SHP77 (cell line): ENCODE data around the gene MPDU1.
"Not testable (repeated sequence)": the region's sequence is repeated elsewhere in the genome, so short reads cannot be mapped to it uniquely, and the experiment has no call there.

Experiments used
- DNase-seq, 2 experiments: peaks; one replicate each; lab custom pipeline; 2025; lab: John Stamatoyannopoulos, UW

MPDU1 gene

DNA sequence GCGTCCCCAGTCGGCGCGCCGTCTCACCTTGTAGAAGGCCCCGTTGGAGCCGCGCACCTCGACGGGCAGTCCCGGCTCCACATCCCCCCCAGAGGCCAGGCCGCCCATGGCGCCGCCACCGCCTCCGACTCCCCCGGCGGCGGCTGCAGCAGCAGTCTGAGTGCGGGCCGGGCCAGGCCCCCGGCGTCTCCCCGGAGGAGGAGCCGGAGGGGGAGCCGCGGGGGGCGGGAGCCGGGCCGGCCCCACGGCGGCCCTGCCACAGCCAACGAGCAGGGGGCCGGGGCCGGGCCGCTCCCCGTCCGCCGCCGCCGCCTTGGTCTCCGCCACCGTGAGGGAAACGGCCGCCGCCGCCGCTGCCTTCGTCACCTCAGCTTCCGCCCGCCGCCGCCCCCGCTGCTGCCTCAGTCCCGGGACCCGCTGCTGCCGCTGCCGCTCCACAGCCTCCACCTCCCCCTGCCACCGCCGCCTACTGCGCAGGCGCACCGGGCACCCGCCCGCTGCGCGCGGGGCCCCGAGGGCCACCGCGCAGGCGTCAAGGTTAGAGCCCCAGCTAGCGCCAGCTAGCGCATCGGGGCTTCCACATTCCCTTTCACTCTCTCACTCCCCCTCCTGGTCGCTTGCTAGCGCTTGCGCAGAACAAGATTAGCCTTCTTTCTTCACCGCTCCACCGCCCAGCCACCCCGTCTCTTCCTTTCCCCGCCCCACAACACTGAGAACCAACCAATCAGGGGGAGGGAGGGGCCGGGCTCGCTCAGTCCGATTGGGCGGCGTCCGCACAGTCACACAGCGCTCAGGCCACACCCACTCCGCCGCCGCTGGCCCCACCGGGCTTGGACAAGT lies 31.0 kb downstream of the MPDU1 start, which contains the start of gene FXR2:
Gene FXR2 (minus strand): TSS at position 473 of the 840 bp plus-strand sequence. CDS start 365 bp downstream, at position 108.
- peak; percentile 100 for DNase-seq

DNA sequence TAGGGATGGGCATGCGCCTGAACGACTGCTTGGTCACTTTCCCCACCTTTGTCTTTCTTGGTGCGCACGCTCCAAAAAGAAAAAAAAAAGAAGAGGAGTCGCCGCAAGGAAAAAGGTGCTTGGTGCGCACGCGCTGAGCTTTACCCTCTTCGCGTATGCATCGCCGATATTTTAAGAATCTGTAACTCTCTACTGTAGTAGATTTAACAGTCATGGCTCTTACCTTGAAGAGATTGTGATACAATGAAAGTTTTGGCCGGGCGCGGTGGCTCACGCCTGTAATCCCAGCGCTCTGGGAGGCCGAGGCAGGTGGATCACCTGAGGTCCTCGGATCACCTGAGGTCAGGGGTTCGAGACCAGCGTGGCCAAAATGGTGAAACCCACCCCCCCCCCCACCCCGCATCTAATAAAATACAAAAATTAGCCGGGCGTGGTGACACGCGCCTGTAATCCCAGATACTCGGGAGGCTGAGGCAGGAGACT lies 31.7 kb downstream of the MPDU1 start:
- DNase-seq = no peak

DNA sequence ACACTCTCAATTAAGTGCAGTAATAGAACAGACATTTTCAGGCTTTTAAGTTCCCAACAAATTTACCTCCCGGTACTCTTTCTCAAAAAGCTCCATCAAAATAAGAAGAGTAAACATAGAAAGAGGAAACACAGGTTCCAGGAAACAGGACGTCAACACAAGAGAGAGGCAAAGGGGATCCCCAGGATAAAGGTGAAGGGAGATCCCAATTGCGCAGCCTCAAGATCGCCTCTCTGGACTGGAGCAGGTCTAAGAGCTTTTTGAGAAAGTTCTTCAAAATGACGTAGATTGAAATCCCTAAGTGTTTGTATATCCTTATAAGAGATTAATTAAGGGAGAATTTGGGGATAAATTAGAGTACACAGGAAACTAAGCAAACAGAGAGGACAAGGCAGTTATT lies 35.0 kb downstream of the MPDU1 start:
- DNase-seq = no peak

GRCh38 chr17:7620835-7621234 lies 37.2 kb downstream of the MPDU1 start:
- no peak for DNase-seq

DNA sequence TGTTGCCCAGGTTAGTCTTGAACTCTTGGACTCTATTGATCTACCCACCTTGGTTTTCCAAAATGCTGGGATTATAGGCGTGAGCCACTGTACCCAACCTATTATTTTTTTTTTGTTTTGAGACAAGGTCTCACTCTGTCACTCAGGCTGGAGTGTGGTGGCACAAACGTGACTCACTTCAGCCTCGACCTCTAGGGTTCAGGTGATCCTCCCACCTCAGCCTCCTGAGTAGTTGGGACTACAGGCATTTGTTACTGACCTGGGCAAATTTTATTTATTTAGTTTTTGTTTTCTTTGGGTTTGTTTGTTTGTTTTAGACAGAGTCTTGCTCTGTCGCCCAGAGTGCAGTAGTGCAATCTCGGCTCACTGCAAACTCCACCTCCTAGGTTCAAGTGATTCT lies 40.0 kb downstream of the MPDU1 start:
- DNase-seq = no peak

- DNase-seq = not testable (repeated sequence)
Observed at GRCh38 chr17:7625749-7626148, 42.1 kb downstream of the MPDU1 start.

DNA sequence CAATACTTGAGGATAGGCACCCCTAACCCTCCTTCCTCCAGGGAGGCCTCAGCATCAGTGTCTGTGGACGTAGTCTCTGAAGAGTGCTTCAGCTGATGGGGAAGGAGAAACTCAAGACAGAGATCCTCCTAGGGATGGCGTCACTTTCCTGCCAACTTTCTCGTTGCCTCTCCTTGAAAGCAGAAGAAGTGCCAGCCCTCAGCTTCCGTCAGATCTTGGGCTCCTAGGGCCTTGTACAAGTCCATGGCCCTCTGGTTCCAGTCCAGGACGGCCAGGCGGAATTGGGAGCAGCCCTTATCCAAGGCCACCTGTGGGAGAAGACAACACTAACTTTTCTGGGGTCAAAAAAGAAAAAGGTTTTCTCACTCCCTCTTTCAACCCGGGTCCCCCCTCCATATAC lies 42.7 kb downstream of the MPDU1 start:
- no peak for DNase-seq

GRCh38 chr17:7626956-7627249 lies 43.3 kb downstream of the MPDU1 start:
- DNase-seq = no peak

- peak; percentile 96 to 97 for DNase-seq
Observed at GRCh38 chr17:7627250-7628121, 43.8 kb downstream of the MPDU1 start, which contains the start of gene SAT2. TSS of gene SAT2 (minus strand) at chr17:7627821. CDS start at chr17:7627635, 186 bp downstream.

DNA sequence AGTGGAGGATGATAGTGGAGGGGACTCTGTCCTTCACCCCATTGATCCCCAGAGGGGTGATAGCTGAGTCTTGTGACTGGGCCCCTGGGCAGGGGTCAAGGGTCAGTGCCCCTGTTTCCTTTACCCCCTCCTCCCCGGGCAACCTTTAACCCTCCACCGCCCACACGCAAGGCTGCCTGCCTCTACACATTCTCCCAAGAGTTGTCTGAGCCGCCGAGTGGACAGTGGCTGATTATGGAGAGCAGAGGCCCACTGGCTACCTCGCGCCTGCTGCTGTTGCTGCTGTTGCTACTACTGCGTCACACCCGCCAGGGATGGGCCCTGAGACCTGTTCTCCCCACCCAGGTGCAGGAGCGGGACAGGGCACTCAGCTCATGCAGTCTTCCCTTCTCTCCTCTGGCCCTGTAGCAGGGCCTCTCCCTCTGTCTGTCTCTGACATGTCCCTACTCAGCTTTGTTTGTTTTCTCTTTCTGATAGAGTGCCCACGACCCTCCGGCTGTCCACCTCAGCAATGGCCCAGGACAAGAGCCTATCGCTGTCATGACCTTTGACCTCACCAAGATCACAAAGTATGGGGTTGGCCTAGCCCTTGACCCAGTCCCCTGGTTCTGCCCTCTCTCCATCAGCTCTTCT lies 46.4 kb downstream of the MPDU1 start, which contains the start of gene SHBG:
Gene SHBG (plus strand): TSS at position 197 of the 633 bp plus-strand sequence. CDS start 38 bp downstream, at position 235.
- DNase-seq = no peak

- DNase-seq = no peak
Observed at GRCh38 chr17:7631398-7632380, 48.0 kb downstream of the MPDU1 start.

- peak; percentile 52 to 65 for DNase-seq
Observed at GRCh38 chr17:7632492-7632894, 48.8 kb downstream of the MPDU1 start.

- no peak for DNase-seq
Observed at GRCh38 chr17:7633093-7633492, 49.4 kb downstream of the MPDU1 start.

DNA sequence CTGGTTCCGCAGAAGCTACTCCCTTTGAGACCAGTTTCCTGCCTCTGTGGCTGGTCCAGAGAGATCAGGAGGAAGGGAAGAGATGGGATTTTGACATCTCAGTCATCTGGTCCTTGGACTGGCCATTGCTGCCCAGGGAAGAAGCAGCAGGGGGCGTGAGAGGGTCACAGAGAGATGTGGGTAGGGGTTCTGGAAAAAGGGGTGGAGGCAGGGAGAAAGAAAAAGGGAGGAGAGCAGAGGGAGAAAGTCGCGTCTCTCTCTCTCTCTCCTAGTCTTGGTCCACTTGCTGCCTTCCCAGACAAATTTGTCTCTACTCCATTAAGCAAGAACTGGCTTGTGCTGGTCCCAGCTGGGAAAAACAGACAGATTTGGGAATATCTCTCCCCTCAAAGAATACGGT lies 50.7 kb downstream of the MPDU1 start:
- DNase-seq = peak; percentile 61 to 62

GRCh38 chr17:7636163-7636562 lies 52.5 kb downstream of the MPDU1 start:
- no peak for DNase-seq
